ENCODE results near the gene PUM1.

Gene PUM1

DNA sequence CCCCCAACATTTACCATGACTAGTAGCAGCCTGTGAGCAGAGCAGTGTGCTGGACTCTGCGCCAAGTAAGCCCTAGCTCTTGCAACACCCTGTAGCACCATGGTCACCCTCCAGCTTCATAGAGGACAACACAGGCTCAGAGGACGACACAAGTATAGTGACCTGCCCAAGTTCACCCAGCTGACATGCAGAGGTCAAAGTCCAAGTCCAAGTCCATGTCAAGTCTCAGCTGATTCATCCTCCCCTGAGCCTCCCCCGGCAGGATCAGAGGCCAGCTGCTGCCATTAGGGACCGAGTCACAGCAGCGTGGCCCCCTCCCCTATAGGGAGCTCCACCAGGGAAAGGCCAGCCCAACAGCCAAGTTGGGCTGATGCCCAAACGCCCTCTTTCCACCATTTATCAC is 172.8 kb downstream of the PUM1 start:
- no peak for DNase-seq (ENCODE audit: low read depth in 2 of 2)

DNA sequence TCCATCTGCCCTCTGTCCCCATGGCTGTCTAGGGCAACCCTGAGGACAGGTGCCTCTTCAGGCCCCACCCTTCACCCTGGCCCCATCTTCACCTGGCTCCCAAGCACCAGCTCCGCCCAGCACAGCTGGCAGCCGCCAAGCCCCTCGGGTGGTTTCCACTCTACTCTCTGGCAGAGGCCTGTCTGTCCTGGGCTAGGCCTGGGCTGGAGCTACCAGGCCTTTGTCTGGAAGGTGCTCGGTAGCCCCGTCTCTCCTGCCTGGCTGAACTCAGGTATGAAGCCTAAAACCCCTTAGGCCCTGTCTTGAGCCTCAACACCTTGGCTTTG is 174.3 kb downstream of the PUM1 start:
- DNase-seq (ENCODE audit: low read depth in 2 of 2), result no peak

DNA sequence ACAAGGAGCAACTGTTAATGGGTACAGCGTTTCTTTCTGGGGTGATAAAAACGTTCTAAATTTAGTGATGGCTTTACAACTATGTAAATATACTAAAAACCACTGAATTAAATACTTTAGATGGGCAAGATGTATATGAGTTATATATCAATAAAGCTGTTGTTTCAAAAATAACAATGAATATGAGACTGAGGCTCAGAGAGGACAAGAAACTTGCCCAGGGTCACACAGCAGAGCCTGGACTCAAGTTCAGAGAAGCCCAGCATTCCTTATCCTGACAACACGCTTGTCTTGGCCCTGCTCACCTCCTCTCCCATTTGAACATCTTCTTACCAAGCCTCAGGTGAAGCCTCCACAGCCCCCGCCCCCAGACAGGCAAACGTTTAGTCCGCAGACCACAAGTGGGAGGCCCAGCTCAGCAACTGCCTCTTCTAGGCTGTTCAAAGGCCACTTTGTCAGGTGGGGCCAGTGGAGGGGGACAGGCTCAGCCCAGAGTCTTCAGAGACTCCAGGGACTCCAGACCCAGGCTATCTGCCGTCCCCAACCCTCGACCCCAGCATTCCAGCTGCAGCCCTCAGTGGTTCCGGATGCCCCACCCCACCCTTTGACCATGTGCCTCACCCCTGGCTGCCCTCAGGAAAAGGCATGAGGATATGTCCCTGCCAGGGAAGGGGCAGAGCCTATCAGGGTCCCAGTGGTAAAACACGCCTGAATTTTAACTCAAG is 174.9 kb downstream of the PUM1 start:
- DNase-seq (ENCODE audit: low read depth in 2 of 2), result no peak

DNA sequence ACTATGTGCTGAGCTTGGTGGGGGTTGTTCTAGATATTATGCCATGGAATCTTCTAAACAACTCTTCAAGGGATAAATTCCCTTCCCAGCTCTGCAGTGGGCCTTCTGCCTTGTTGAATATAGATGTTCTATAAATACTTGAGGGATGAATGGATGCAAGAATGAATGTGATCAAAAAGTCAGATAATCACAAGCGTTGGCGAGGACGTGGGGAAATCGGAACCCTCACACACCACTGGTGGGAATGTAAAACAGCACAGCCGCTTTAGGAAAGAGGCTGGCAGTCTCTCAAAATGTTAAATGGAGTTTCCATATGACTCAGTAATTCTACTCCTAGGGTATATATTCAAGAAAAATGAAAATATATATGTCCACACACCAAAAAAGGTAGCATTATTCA is 176.0 kb downstream of the PUM1 start:
- DNase-seq (ENCODE audit: low read depth in 2 of 2), result no peak

DNA sequence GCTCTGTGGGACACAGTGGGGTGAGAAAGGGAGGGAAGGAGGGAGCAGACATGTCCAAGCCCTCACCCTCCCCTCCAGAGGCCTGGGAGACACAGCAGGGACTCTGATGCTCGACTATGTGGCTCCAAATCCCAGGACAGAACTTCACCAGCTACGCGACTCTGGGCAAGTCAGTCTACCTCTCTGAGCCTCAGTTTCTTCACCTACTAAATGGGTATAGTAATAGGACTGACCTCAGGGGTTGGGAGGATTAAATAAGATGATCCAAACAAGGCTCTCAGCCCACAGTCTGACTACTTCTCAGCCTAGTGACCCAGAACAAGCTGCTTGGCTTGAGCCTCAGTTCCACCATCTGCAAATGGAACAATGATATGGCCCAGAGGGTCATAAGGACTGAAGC is 176.5 kb downstream of the PUM1 start:
- no peak for DNase-seq (ENCODE audit: low read depth in 2 of 2)

DNA sequence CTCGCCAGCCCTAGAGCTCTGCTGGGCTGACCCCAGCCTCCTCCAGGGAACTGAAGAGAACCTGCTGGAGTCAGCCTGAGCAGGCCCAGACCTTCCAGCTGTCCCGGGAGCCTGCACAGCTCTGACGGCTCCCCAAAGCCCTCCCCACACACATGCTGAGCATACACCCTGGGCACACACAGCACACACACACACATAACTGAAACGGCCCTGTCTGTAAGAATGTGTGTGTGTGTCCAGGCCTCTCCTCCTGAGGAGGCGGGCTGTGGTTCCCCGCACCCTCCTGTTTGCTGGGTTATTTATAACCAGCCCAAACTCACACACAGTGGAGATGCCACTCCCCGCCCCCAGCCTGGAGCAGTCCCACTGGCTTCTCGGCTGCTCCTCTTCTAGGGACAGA is 177.1 kb downstream of the PUM1 start:
- no peak for DNase-seq (ENCODE audit: low read depth in 2 of 2)

DNA sequence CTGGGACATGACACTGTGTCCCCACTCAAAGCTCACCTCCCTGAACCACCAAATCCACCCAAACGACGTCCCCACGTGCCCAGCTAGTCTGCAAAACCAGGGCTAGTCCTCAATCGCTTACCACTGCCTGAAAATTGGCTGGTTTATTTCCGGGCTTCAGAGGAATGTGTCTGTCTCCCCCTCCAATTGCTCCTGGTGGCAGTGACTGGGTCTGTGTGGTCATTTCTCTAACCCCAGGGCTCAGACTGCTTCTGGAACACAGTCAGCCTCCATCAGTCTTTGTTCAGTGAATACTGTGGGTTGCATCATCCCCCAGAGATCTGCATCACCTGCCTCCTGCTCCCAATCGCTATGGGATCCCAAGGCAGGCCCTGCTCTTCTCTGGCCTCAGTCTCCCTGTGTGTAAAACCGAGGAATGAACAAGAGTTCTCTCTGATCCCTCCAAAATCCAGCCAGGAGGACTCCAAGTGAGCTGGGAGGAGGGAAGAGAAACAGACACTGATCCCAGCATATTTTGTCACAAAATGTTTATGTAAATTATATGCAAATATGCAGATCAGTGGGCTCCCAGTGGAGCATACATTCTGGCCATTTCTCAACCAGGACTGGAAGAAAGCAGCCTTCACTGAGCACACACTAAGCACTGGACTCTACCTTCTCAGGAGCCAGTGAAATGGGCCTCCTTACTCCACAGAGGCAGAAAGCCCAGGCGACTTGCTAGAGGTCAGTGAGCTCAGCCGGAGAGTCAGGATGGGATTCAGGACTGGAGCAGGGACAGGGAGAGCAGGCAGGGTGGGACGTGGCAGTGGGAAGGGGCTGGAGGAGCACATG is 177.8 kb downstream of the PUM1 start:
- no peak for DNase-seq (ENCODE audit: low read depth in 2 of 2)

DNA sequence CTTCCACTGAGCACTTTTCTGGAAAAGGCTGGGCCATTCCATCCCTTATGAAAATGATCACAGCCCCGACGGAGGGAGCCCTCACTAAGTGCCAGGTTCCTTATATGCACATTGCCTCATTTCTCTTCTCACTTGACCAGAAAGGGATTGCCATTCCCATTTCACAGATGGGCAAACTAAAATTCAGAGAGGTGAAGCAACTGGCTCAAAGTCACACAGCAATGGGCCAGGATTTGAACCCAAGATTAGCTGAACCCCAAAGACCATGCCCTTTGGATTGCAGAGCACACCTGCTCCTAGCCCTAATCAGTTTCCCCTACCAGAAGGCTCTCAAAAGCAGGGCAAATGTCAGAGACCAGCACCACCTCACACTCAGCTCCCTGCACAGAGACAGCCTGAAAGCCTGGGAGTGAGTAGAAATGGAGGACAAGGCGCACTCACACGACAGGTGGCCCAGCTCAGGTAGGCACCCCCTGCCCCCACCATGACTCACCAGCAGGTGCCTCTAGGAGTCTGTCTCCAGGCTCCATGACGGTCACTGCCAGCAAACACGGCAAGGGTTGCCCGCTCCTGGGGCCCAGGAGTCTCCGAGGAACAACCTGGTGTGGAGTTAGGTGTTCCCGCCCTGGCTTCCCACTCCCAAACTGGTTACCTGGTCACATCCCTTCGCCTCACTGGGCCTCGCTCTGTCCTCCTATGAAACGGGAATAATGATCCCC is 178.6 kb downstream of the PUM1 start:
- DNase-seq (ENCODE audit: low read depth in 2 of 2), result no peak

DNA sequence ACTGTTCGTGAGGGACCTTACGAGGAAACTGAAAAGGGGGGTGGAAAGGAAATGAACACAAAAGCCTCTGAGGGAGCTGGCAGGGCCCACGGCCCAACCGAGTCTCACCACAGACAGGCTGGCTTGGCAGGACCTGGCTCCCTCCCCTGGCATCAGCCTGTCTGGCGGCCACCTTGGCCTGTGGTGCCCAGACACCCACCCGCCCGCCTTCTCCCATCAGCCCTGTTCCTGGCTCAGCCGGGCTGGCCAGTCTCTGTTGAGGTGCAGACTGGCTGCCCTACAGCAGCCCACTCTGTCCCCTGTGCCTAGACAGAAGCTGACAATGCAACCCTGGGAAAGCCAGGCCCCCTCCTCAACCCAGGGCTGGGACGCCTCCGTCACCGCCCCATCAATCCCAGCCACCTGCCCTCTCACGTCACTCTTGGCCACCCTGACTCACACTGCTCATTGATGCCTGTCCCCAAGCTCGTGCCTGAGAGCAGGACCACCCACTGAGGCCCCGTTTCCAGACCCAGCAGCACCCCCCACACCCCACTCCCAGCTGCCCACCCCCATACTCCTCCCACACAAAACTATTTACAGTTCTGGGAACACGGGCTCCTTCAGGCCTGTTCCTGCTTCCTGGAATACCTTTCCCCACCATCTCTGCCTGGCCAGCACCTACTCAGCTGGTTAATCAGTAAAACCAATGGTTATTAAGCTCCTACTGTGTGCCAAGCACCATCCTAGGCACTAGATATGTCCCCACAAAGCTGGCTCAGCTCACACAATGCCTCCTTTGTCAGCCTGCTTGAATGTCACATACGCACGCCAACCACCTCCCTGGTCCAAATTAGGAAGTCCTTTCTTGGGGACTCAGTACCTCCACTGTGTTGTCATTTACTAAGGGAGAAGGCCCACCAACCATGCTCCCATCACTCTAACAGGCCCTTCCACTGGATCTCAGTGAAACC is 179.7 kb downstream of the PUM1 start:
- DNase-seq (ENCODE audit: low read depth in 2 of 2), result no peak

DNA sequence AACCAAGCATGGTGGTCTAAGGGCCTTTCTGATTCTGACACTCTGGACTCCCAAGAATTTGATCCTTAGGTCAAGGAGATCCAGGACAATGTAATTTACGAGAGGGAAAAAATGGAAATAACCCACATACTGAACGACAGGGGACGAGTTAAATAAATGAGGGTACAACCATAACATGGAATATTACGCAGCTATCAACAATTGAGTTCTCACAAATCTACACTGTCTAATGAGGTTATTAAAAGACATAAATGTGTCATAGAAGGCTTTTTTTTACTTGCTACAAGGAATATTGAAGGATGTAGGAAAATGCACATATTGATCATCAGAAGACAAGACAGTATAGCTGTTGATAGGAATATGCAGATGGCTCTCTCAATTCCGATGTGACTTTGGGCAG is 180.8 kb downstream of the PUM1 start:
- no peak for DNase-seq (ENCODE audit: low read depth in 2 of 2)

DNA sequence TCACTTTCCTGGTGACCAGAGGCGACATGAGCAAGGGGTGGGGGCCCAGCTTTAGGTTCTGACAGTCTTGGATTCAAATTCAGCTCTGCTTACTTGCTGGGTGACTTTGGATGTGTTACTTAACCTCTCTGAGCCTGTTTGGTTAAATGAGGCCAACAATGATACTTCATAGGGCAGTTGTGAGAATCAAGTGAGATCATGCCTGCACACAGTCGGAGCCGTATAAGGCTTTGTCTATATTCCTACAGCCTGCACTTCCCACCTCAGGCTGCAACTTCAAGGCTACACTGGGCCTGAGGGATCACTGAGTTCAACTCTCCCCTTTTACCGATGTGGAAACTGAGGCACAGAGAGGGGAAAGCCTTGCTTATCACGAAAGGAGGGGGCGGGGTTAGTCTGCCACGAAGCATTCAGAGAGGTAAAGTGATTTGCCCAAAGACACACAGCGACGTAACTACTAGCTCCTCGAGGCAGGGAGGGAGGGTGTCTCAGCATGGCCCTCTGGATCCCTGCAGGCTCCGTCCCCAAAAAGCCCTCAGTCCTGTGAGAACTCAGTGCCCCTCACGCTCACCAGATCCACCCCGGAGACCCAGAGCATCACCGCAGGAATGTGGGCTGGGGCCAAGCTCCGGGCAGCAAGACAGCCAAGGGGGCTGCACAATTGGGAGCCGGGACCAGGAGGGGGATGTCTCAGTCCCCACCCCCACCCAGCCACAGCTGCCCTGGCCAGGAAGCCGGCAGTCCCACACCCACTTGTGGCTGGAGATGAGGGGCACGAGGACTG is 181.9 kb downstream of the PUM1 start:
- no peak for DNase-seq (ENCODE audit: low read depth in 2 of 2)

DNA sequence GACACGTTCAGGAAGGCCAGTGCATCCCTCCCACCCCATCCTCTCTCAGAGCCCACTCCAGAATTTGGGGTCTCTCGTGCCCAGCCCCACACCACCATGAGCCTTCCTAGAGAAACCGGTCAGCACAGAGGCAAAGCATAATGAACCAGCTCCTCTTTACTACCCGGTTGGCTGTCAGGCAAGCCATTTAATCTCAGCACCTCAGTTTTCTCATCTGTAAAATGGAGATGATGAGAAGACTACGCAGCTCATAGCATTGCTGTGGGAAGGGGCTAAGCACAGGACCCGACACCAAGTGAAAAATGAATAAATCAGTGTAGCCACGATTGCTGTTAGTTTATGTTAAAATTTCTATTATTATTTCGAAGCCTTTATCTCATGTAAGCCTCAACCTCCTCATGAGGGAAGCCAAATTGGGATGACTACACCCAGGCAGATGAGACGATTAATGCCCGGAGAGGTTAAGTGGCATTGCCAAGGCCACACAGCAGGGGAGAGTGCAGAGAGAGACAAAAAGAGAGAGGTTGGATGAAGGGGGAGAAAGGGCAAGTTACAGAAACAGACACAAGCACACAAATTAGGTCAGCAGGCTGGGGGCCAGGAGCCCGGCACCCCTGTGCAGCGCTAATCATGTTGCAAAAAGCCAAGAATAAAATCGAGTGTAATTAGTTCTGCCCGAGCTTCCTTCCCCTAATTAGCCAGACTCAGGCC is 182.7 kb downstream of the PUM1 start:
- no peak for DNase-seq (ENCODE audit: low read depth in 2 of 2)
